Activated CD4-positive, alpha-beta T cell treated with anti-CD3 and anti-CD28 coated beads, Interleukin-2, amount 10 ng/mL, durations not matched to agents 7 days and 5 days (primary cell): ENCODE results near the gene EP400. TPM values are rescaled to one million over a fixed set of nuclear protein-coding genes. Genes with fewer than 3 reads are reported as not detected.

ENCODE experiments used
- CTCF ChIA-PET: fragments of 350-600 bp; sonication (Branson Sonifier 250); formaldehyde crosslinking; loops from one replicate; lab custom pipeline; 2021; ENCODE audit warnings: antibody characterized with exemption; lab: Charles Lee
- POLR2A ChIA-PET: fragments of 350-600 bp; sonication (Branson Sonifier 250); formaldehyde crosslinking; loops from one replicate; lab custom pipeline; 2021; ENCODE audit warnings: antibody characterized with exemption; lab: Charles Lee
- DNase-seq: peaks from one replicate; pipeline ENCODE4 v3.0.0-alpha.2; 2020
- H3K27ac Mint-ChIP-seq: one replicate; pipeline ENCODE4 v1.8.0; 2021; ENCODE audit warnings: mild to moderate bottlenecking, moderate library complexity, mixed read lengths
- H3K27me3 Mint-ChIP-seq: one replicate; pipeline ENCODE4 v1.8.0; 2021; ENCODE audit warnings: mixed read lengths
- H3K36me3 Mint-ChIP-seq: one replicate; pipeline ENCODE4 v1.8.0; 2021; ENCODE audit warnings: low read depth, mixed read lengths
- H3K4me1 Mint-ChIP-seq: one replicate; pipeline ENCODE4 v1.8.0; 2021; ENCODE audit warnings: mixed read lengths
- H3K4me3 Mint-ChIP-seq: one replicate; pipeline ENCODE4 v1.8.0; 2021; ENCODE audit warnings: mild to moderate bottlenecking, moderate library complexity, mixed read lengths
- H3K9me3 Mint-ChIP-seq: one replicate; pipeline ENCODE4 v1.8.0; 2021; ENCODE audit warnings: mixed read lengths
- total RNA-seq, 2 experiments: library from RNA; stranded (reverse); gene quantifications; one replicate each; pipeline ENCODE4 v1.2.3, GENCODE V29; 2021

Gene EP400
- total RNA-seq, 2 experiments from 2014 or later = 53.9 to 57.0 TPM

DNA sequence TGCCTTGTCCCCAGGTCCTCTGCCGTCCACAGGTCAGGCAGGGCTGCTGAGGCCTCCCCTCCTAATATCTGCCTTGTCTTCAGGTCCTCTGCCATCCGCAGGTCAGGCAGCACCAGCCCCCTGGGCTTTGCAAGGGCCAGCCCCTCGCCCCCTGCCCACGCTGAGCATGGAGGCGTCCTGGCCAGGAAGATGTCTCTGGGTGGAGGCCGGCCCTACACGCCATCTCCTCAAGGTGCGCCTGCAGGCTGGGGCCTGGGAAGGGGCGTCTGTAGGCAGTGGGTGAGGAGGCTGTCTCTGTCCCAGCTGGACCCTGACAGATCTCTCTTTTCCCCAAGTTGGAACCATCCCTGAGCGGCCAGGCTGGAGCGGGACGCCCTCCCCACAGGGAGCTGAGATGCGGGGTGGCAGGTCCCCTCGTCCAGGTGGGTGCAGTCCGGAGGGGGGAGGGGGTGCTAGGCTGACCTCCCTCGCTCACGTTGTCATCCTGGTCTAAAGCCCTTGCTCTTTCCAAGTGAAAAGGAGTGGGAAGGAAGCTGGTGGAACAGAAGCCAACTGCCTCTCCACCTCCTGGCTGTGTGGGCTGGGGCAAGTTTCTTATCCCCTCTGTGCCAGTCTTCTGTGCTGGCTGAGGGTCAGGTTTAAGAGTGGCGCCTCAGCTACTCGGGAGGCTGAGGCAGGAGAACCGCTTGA is 34.6 kb upstream of the EP400 start:
- no peak overlapping the region for H3K4me3 Mint-ChIP-seq
- H3K27ac Mint-ChIP-seq = no peak overlapping the region
- no peaks in the 10 kb centered on the region for H3K27me3 Mint-ChIP-seq
- CTCF ChIA-PET = interaction anchor here (0.5 to 1.5 kb wide), 2 partner anchors 10 to 36 kb away, joined by 3 to 5 read pairs; no protein-coding TSS in a partner anchor
- H3K36me3 Mint-ChIP-seq = no peaks in the 10 kb centered on the region
- no peaks in the 10 kb centered on the region for H3K9me3 Mint-ChIP-seq
- H3K4me1 Mint-ChIP-seq = no peaks in the 10 kb centered on the region
- DNase-seq = no peak
- POLR2A ChIA-PET = no interaction called here

DNA sequence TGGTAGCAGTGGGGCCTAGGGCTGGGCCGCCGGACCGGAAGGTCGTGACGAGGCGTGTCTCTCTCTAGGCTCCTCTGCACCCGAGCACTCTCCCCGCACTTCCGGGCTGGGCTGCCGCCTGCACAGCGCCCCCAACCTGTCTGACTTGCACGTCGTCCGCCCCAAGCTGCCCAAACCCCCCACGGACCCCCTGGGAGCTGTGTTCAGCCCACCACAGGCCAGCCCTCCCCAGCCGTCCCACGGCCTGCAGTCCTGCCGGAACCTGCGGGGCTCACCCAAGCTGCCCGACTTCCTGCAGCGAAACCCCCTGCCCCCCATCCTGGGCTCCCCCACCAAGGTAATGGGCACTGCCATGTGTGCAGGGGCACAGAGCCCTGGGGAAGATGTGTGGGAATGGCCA is 33.9 kb upstream of the EP400 start:
- H3K27me3 Mint-ChIP-seq = no peaks in the 10 kb centered on the region
- ChIA-PET CTCF (interaction anchor here (0.8 to 1.5 kb wide), 2 partner anchors 11 to 12 kb away, joined by 4 to 5 read pairs; no protein-coding TSS in a partner anchor), POLR2A (no interaction called here)
- H3K27ac Mint-ChIP-seq = no peak overlapping the region
- no peaks in the 10 kb centered on the region for H3K4me1 Mint-ChIP-seq
- no peaks in the 10 kb centered on the region for H3K36me3 Mint-ChIP-seq
- no peaks in the 10 kb centered on the region for H3K9me3 Mint-ChIP-seq
- no peak for DNase-seq
- no peak overlapping the region for H3K4me3 Mint-ChIP-seq

DNA sequence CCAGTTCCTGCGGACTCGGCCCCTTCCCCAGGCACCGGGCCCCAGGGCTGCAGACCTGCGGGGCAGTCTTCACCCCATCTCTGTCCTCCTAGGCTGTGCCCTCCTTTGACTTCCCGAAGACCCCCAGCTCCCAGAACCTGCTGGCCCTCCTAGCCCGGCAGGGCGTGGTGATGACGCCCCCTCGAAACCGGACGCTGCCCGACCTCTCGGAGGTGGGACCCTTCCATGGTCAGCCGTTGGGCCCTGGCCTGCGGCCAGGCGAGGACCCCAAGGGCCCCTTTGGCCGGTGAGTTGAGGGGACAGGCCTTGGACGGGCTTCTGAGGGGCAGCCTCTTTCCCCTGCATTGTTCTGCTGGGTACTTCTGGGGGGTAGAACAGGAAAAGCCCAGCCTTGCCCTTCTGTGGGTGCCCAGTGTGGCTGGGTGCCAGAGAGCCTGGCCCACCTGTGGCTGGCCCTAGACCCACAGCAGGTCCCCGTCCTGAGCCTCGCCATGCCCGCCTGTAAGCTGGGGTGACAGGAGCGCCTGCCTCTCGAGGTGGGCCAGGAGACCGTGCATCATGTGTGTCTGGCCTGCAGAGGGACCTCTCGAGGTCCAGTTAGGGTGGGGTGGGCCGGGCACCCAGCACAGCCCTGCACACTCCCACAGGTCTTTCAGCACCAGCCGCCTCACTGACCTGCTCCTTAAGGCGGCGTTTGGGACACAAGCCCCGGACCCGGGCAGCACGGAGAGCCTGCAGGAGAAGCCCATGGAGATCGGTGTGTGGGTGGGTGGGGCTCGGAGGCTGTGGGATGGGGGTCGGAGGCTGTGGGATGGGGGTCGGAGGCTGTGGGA is 33.2 kb upstream of the EP400 start:
- no peak overlapping the region for H3K27ac Mint-ChIP-seq

DNA sequence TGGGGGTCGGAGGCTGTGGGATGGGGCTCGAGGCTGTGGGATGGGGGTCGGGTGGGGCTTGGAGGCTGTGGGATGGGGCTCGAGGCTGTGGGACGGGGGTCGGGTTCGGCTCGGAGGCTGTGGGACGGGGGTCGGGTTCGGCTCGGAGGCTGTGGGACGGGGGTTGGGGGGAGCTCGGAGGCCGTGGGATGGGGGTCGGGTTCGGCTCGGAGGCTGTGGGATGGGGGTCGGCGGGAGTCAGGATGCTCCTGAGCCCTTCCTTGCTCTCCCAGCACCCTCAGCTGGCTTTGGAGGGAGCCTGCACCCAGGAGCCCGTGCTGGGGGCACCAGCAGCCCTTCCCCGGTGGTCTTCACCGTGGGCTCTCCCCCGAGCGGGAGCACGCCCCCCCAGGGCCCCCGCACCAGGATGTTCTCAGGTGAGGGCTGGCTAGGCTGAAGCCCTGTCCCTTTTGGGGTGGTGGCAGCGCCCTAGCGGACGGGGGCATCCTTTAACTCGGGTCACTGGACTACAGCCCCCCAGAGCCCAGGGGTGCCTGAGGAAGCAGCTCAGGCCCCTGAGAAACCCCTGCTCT is 32.5 kb upstream of the EP400 start:
- DNase-seq = no peak
- Mint-ChIP-seq H3K27ac (no peak overlapping the region), H3K36me3 (no peaks in the 10 kb centered on the region), H3K4me3 (no peak overlapping the region), H3K27me3 (no peaks in the 10 kb centered on the region), H3K9me3 (no peaks in the 10 kb centered on the region), H3K4me1 (no peaks in the 10 kb centered on the region)
- POLR2A ChIA-PET = no interaction called here
- CTCF ChIA-PET = no interaction called here

More for the DNA sequence above, 33.2 kb upstream of the EP400 start:
- ChIA-PET CTCF (interaction anchor here (0.8 kb wide), 1 partner anchor 11 kb away, joined by 4 read pairs; no protein-coding TSS in a partner anchor), POLR2A (no interaction called here)
- H3K27me3 Mint-ChIP-seq = no peaks in the 10 kb centered on the region
- H3K36me3 Mint-ChIP-seq = no peaks in the 10 kb centered on the region
- H3K4me3 Mint-ChIP-seq = no peak overlapping the region
- H3K4me1 Mint-ChIP-seq = no peaks in the 10 kb centered on the region
- no peak for DNase-seq
- no peaks in the 10 kb centered on the region for H3K9me3 Mint-ChIP-seq

DNA sequence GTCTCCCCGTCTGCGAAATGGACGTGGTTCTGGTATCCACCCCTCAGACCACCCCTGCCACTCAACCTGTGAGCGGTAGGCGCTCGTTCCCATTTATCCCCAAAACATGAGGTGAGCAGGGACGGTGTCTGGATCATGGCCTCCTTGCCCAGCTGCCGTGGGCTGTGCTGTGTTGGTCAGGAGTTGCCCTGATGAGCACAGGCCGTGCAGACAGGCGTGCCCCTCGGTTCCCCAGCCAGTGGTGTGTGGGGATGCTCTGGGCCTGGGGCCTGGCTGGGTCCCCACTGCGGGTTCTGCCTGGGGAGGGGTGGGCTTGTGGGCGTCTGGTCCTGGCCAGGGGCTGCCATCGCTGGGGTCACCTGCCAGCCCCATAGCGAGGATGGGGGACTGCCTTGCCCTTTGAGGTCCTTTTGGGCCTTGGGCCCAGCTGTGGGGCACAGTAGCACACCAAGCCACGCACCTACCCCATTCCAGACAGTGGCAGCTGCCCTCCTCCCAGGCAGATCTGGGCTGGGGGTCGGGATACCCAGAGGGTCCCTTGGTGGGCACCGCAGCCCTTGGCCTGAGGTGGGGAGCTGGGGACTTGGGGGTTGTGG is 31.9 kb upstream of the EP400 start:
- H3K27me3 Mint-ChIP-seq = no peaks in the 10 kb centered on the region
- H3K36me3 Mint-ChIP-seq = no peaks in the 10 kb centered on the region
- H3K4me3 Mint-ChIP-seq = no peak overlapping the region
- H3K4me1 Mint-ChIP-seq = no peaks in the 10 kb centered on the region
- POLR2A ChIA-PET = no interaction called here
- no peaks in the 10 kb centered on the region for H3K9me3 Mint-ChIP-seq
- CTCF ChIA-PET = no interaction called here
- no peak for DNase-seq
- H3K27ac Mint-ChIP-seq = no peak overlapping the region

DNA sequence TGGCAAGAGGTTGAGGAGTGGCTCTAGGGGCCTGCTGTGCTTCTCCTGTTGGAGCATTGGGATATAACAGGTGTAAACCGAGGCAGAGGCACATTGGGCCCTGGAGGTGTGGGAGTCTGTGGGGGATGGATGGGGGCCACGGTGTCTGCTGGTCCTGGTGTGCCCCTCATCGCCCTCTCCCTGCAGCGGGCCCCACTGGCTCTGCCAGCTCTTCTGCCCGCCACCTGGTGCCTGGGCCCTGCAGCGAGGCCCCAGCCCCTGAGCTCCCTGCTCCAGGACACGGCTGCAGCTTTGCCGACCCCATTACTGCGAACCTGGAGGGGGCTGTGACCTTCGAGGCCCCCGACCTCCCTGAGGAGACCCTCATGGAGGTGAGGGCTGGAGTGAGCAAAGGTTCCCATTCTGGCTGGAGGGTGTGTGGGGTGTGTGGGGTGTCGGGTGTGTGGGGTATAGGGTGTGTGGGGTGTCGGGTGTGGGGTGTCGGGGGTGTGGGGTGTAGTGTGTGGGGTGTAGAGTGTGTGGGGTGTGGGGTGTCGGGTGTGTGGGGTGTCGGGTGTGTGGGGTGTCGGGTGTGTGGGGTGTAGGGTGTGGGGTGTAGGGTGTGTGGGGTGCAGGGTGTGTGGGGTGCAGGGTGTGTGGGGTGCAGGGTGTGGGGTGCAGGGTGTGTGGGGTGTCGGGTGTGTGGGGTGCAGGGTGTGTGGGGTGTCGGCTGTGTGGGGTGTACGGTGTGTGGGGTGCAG is 31.3 kb upstream of the EP400 start:
- no peaks in the 10 kb centered on the region for H3K36me3 Mint-ChIP-seq
- CTCF ChIA-PET = no interaction called here
- no peaks in the 10 kb centered on the region for H3K4me1 Mint-ChIP-seq
- DNase-seq = no peak
- no peak overlapping the region for H3K27ac Mint-ChIP-seq
- no peaks in the 10 kb centered on the region for H3K9me3 Mint-ChIP-seq
- no peaks in the 10 kb centered on the region for H3K27me3 Mint-ChIP-seq
- H3K4me3 Mint-ChIP-seq = no peak overlapping the region
- POLR2A ChIA-PET = no interaction called here

DNA sequence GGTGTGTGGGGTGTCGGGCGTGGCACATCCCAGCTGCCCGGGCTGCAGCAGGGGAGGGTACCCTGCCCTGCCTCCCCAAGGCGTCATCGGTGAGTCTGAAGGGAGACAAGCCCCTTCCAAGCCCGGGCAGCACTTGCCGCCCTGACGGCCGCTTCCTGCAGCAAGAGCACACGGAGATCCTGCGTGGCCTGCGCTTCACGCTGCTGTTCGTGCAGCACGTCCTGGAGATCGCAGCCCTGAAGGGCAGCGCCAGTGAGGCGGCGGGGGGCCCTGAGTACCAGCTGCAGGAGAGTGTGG is 30.7 kb upstream of the EP400 start:
- Mint-ChIP-seq H3K9me3 (no peaks in the 10 kb centered on the region), H3K36me3 (no peaks in the 10 kb centered on the region), H3K4me3 (no peak overlapping the region), H3K27ac (no peak overlapping the region), H3K4me1 (no peaks in the 10 kb centered on the region), H3K27me3 (no peaks in the 10 kb centered on the region)
- CTCF ChIA-PET = no interaction called here
- POLR2A ChIA-PET = no interaction called here
- DNase-seq = no peak

DNA sequence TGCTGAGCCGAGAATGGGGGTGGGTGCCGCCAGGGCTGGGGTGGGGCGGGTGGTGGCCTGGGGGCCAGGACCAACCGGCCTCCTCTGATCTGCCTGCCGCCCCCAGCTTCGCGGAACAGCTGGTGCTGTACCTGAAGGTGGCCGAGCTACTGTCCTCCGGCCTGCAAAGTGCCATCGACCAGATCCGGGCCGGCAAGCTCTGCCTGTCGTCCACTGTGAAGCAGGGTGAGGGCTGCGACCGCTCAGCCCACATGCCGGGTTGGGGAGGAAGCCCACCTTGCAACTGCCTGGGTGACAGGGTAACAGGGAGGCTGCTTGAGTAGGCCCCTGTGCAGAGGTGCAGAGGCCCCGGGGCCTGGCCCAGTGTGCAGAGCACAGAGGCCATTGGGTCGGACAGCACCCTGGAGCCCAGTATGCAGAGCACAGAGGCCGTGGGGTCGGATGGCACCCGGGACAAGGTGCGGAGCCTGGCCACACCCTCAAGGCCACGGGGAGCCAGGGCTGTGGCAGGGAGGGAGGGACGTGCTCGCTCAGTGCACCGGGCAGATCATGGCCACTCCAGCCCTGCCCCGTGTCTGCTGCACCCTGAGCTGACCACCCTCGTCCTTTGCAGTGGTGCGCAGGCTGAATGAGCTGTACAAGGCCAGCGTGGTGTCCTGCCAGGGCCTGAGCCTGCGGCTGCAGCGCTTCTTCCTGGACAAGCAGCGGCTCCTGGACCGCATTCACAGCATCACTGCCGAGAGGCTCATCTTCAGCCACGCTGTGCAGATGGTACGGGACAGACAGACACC is 30.2 kb upstream of the EP400 start:
- H3K27me3 Mint-ChIP-seq = no peaks in the 10 kb centered on the region
- H3K4me3 Mint-ChIP-seq = no peak overlapping the region
- H3K27ac Mint-ChIP-seq = no peak overlapping the region
- peaks cover 4% of the 10 kb centered on the region for H3K4me1 Mint-ChIP-seq
- CTCF ChIA-PET = no interaction called here
- H3K9me3 Mint-ChIP-seq = no peaks in the 10 kb centered on the region
- POLR2A ChIA-PET = no interaction called here
- no peak for DNase-seq
- no peaks in the 10 kb centered on the region for H3K36me3 Mint-ChIP-seq

DNA sequence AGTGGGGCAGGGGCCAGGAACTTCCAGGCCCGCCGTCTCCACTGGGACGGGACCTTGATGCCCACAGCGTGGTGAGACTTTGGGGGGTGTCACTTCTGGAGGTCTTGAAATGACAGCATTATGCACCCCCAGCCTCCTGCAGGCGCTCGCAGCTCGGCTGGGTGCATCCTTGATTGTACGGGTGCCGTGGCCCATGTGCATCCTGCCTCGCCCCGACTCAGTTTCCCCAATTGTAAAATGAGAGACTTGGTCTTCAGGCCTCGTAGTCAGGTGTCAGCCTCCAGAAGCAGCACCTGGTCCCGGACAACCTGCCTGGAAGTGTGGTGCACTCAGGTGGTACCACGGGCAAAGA is 29.6 kb upstream of the EP400 start:
- POLR2A ChIA-PET = no interaction called here
- no peak overlapping the region for H3K4me3 Mint-ChIP-seq

DNA sequence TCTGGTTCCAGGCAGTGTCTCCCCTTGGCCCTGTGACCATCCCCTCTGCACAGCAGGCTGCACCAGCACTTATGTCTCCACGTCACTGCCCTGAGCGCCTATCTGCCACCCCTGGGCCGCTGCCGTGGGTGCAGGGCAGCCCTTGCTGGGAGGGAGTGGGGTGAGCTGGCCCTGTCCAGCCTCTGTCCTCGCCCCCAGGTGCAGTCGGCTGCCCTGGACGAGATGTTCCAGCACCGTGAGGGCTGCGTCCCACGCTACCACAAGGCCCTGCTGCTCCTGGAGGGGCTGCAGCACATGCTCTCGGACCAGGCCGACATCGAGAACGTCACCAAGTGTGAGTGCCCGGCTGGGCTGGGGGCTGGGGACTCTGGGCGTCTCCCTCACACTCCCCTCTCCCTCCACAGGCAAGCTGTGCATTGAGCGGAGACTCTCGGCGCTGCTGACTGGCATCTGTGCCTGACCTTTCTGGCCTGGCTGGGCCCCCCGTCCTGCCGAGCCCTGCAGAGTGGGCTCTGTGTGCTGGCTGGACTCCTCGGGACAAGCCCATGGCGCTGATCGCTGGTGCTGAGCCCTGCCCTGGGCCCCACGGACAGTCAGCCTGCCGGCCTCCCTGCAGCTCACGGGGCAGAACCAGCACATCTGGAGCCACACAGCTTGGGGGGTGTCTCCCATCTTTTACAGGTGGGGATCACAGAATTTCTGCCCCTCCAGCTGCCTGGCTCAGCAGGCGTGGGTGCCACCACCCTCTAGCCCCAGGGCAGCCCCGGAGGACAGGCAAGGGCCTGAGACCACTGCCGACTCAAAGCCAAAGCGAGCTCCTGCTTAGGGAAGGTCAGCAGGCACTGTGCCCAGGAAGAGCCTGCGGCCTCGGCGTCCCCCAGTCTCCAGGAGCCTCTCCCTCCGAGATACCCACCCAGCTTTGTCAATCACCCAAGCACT is 28.6 kb upstream of the EP400 start:
- ChIA-PET POLR2A (no interaction called here), CTCF (interaction anchor here (1.5 kb wide), 1 partner anchor 9 kb away, joined by 5 read pairs; no protein-coding TSS in a partner anchor)
- no peaks in the 10 kb centered on the region for H3K9me3 Mint-ChIP-seq
- H3K27me3 Mint-ChIP-seq = no peaks in the 10 kb centered on the region
- DNase-seq = no peak
- no peak overlapping the region for H3K4me3 Mint-ChIP-seq
- no peaks in the 10 kb centered on the region for H3K36me3 Mint-ChIP-seq
- peaks cover 10% of the 10 kb centered on the region for H3K4me1 Mint-ChIP-seq
- H3K27ac Mint-ChIP-seq = no peak overlapping the region

More for the DNA sequence above, 29.6 kb upstream of the EP400 start:
- Mint-ChIP-seq H3K9me3 (no peaks in the 10 kb centered on the region), H3K27me3 (no peaks in the 10 kb centered on the region), H3K4me1 (peaks cover 10% of the 10 kb centered on the region), H3K27ac (no peak overlapping the region), H3K36me3 (no peaks in the 10 kb centered on the region)
- CTCF ChIA-PET = interaction anchor here (1.5 kb wide), 1 partner anchor 10 kb away, joined by 5 read pairs; no protein-coding TSS in a partner anchor
- no peak for DNase-seq
